PC-3 (cell line): ENCODE data around the gene AFG1L. TPM values are rescaled to one million over a fixed set of nuclear protein-coding genes. Genes with fewer than 3 reads are reported as not detected.
"Not testable (repeated sequence)": the region's sequence is repeated elsewhere in the genome, so short reads cannot be mapped to it uniquely, and the experiment has no call there.

Experiments
- ATAC-seq: fragments of 200-7000 bp; cut with Tn5 transposase; 2 replicates; pipeline ENCODE4 v1.9.1; 2020; ENCODE audit warnings: mild to moderate bottlenecking, moderate library complexity
- BruUV-seq: library from RNA; stranded (reverse); fragments of 400-500 nt; replicated peaks from 2 replicates; lab custom pipeline; 2021; lab: Mats Ljungman, UMichigan
- CTCF ChIA-PET: fragments of 300-600 bp; sonication (Branson Sonifier 250); formaldehyde crosslinking; loops from one replicate; lab custom pipeline; 2022; ENCODE audit warnings: antibody characterized with exemption; lab: Charles Lee
- POLR2A ChIA-PET: fragments of 300-600 bp; sonication (Branson Sonifier 250); formaldehyde crosslinking; loops from one replicate; lab custom pipeline; 2022; ENCODE audit warnings: antibody characterized with exemption; ENCODE audit not compliant: unreplicated experiment; lab: Charles Lee
- DNase-seq: peaks from one replicate; pipeline ENCODE4 v3.0.0-alpha.2; 2015
- H2AFZ ChIP-seq: fragments of 300-600 bp; sonication (generic); 2 replicates; pipeline ENCODE4 v1.6.0; 2016; ENCODE audit warnings: antibody characterized with exemption, low read length
- H3F3A ChIP-seq: fragments of 300-600 bp; sonication (generic); one replicate; pipeline ENCODE4 v1.6.0; 2017; ENCODE audit warnings: antibody characterized with exemption, low read length, control low read depth, mild to moderate bottlenecking; ENCODE audit not compliant: unreplicated experiment
- H3K27ac ChIP-seq: fragments of 300-600 bp; sonication (generic); 2 replicates; pipeline ENCODE4 v1.5.1; 2016; ENCODE audit warnings: mild to moderate bottlenecking, low read length
- H3K27me3 ChIP-seq: fragments of 300-600 bp; sonication (generic); 2 replicates; pipeline ENCODE4 v1.6.1; 2016; ENCODE audit warnings: low read length, mixed read lengths
- H3K36me3 ChIP-seq: fragments of 300-600 bp; sonication (generic); 2 replicates; pipeline ENCODE4 v1.6.1; 2016; ENCODE audit warnings: low read depth, mixed run types, low read length, mixed read lengths
- H3K4me1 ChIP-seq: fragments of 300-600 bp; sonication (generic); 2 replicates; pipeline ENCODE4 v1.5.1; 2016; ENCODE audit warnings: low read length; ENCODE audit not compliant: insufficient read depth
- H3K4me2 ChIP-seq: fragments of 300-600 bp; sonication (generic); 2 replicates; pipeline ENCODE4 v1.6.0; 2016; ENCODE audit warnings: low read length
- H3K4me3 ChIP-seq: fragments of 300-600 bp; sonication (generic); 2 replicates; pipeline ENCODE4 v1.5.1; 2016; ENCODE audit warnings: mild to moderate bottlenecking, low read length, mixed read lengths
- H3K79me2 ChIP-seq: fragments of 300-600 bp; sonication (generic); 2 replicates; pipeline ENCODE4 v1.6.1; 2017; ENCODE audit warnings: low read length, mixed read lengths
- H3K9ac ChIP-seq: fragments of 300-600 bp; sonication (generic); 2 replicates; pipeline ENCODE4 v1.6.0; 2016; ENCODE audit warnings: mild to moderate bottlenecking, low read length
- H3K9me2 ChIP-seq: fragments of 300-600 bp; sonication (generic); replicated peaks from 2 replicates; pipeline ENCODE4 v1.6.1; 2016; ENCODE audit warnings: mixed run types, low read length, mixed read lengths
- H3K9me3 ChIP-seq: fragments of 300-600 bp; sonication (generic); 2 replicates; pipeline ENCODE4 v1.6.1; 2016; ENCODE audit warnings: low read length, mixed read lengths
- H4K20me1 ChIP-seq: fragments of 300-600 bp; sonication (generic); 2 replicates; pipeline ENCODE4 v1.6.1; 2016; ENCODE audit warnings: low read length, mixed read lengths
- EZH2 ChIP-seq: fragments of 300-600 bp; sonication (generic); IDR thresholded peaks from one replicate; pipeline ENCODE4 v1.6.1; 2017; ENCODE audit warnings: antibody characterized with exemption, mild to moderate bottlenecking, low read length; ENCODE audit not compliant: unreplicated experiment
- EZH2phosphoT487 ChIP-seq: fragments of 300-600 bp; sonication (generic); IDR thresholded peaks from 2 replicates; pipeline ENCODE4 v1.6.1; 2018; ENCODE audit warnings: mild to moderate bottlenecking, antibody characterized with exemption, low read length, borderline replicate concordance
- intact Hi-C: fragments of 100-400 bp; cut with micrococcal nuclease; formaldehyde crosslinking; loops from 2 replicates; pipeline ENCODE4 v1.9.0; 2023
- total RNA-seq: library from RNA; depleted of rRNA; stranded (reverse); fragments of >200 nt; gene quantifications from 2 replicates; pipeline ENCODE4 v1.2.3, GENCODE V29; 2014
- TF ChIP-seq, protein P1 (sequence below): fragments of 300-600 bp; sonication (generic); conservative IDR thresholded peaks from 2 replicates; pipeline ENCODE4 v1.5.1; 2017; ENCODE audit warnings: antibody characterized with exemption, low read depth, mild to moderate bottlenecking, low read length

The AFG1L gene
- total RNA-seq, 1 experiment from 2014 or later = 3.6 TPM

DNA sequence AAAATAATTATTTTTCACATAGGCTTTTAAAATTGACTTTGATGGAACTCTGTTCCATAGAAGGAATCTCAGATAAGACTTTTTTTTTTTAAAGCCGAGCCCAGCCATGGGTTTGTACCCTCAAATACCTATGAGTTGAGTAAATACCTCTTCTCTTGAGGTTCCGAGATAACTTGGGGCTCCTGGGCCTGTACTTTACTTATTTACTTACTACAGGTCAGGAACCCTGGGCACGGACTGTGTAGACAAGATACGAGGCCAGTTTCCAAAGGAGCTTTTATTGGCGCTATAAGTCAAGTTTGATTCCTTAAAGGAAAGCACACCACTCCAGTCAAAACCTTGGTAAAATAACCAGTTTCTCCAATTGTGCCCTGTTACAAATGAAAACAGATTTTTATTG, 7.5 kb downstream of the AFG1L start:
- Histone ChIP-seq H3K4me1 (no peaks in the 10 kb centered on the region), H3K27ac (no peak overlapping the region), H3K9ac (no peak overlapping the region), H3K4me2 (no peak overlapping the region), H3K9me3 (no peaks in the 10 kb centered on the region), H3K27me3 (no peaks in the 10 kb centered on the region), H3K4me3 (no peak overlapping the region), H3K9me2 (no peaks in the 10 kb centered on the region), H3K36me3 (no peaks in the 10 kb centered on the region), H3F3A (no peaks in the 10 kb centered on the region), H2AFZ (no peak overlapping the region), H4K20me1 (no peaks in the 10 kb centered on the region), H3K79me2 (no peaks in the 10 kb centered on the region)
- POLR2A ChIA-PET = no interaction called here
- no TSS peak for BruUV-seq
- CTCF ChIA-PET = no interaction called here
- intact Hi-C loops = no loop called here
- TF ChIP-seq, protein P1, sequence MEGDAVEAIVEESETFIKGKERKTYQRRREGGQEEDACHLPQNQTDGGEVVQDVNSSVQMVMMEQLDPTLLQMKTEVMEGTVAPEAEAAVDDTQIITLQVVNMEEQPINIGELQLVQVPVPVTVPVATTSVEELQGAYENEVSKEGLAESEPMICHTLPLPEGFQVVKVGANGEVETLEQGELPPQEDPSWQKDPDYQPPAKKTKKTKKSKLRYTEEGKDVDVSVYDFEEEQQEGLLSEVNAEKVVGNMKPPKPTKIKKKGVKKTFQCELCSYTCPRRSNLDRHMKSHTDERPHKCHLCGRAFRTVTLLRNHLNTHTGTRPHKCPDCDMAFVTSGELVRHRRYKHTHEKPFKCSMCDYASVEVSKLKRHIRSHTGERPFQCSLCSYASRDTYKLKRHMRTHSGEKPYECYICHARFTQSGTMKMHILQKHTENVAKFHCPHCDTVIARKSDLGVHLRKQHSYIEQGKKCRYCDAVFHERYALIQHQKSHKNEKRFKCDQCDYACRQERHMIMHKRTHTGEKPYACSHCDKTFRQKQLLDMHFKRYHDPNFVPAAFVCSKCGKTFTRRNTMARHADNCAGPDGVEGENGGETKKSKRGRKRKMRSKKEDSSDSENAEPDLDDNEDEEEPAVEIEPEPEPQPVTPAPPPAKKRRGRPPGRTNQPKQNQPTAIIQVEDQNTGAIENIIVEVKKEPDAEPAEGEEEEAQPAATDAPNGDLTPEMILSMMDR = no peak
- no peak for TF ChIP-seq EZH2
- no peak for TF ChIP-seq EZH2phosphoT487
- ATAC-seq (no peak), DNase-seq (no peak)

DNA sequence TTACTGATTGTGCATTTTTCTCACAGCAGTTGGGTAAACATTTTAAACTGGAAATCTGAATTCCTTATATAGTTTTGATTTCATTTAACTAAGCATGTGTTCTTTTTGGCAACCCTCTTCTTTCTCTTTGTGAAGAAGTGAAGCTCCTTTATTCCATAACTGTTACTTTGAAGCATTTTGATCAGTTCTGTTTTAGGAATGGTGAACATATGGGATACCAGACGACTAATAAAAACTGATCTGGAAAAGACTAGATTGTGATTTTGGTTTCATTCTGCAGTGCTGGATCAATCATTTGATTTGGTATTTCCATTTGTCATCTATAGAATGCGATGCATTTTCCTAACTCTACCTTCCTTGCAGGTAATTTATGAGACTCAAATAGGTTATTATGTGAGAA, 9.8 kb downstream of the AFG1L start:
- no peak overlapping the region for H3K4me2 ChIP-seq

DNA sequence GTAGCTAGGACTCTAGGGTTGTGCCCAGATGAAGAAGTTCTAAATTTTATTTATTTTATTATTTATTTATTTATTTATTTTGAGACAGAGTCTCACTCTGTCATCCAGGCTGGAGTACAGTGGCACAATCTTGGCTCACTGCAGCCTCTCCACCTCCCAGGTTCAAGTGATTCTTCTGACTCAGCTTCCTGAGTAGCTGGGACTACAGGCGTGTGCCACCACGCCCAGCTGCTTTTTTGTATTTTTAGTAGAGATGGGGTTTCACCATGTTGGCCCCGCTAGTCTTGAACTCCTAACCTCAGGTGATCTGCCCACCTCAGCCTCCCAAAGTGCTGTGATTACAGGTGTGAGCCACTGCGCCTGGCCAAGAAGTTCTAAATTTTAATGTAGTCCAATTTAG, 13.8 kb downstream of the AFG1L start:
- H3K36me3 ChIP-seq, H3K9ac ChIP-seq, H3K79me2 ChIP-seq, H3K27me3 ChIP-seq, CTCF ChIA-PET, intact Hi-C loops, BruUV-seq, ATAC-seq, H3F3A ChIP-seq, DNase-seq, H3K9me3 ChIP-seq, POLR2A ChIA-PET, H3K4me3 ChIP-seq, H3K27ac ChIP-seq, H4K20me1 ChIP-seq, H3K4me2 ChIP-seq, H3K4me1 ChIP-seq, H3K9me2 ChIP-seq, H2AFZ ChIP-seq: not testable (repeated sequence)

More for the DNA sequence above, 9.8 kb downstream of the AFG1L start:
- H3K27ac ChIP-seq = no peak overlapping the region
- no peaks in the 10 kb centered on the region for H3K79me2 ChIP-seq
- no peak overlapping the region for H2AFZ ChIP-seq
- no peaks in the 10 kb centered on the region for H4K20me1 ChIP-seq
- H3F3A ChIP-seq = no peaks in the 10 kb centered on the region
- H3K9me3 ChIP-seq = no peaks in the 10 kb centered on the region
- H3K9ac ChIP-seq = no peak overlapping the region
- ATAC-seq = no peak
- DNase-seq = no peak
- ChIA-PET POLR2A (no interaction called here), CTCF (no interaction called here)
- no peak overlapping the region for H3K4me3 ChIP-seq
- no peaks in the 10 kb centered on the region for H3K9me2 ChIP-seq
- no peaks in the 10 kb centered on the region for H3K27me3 ChIP-seq
- no peak for TF ChIP-seq EZH2phosphoT487
- TF ChIP-seq EZH2 = no peak
- BruUV-seq = no TSS peak
- H3K4me1 ChIP-seq = peaks cover 4% of the 10 kb centered on the region; the same call in 1 of the 2 replicates
- intact Hi-C loops = no loop called here
- no peaks in the 10 kb centered on the region for H3K36me3 ChIP-seq

DNA sequence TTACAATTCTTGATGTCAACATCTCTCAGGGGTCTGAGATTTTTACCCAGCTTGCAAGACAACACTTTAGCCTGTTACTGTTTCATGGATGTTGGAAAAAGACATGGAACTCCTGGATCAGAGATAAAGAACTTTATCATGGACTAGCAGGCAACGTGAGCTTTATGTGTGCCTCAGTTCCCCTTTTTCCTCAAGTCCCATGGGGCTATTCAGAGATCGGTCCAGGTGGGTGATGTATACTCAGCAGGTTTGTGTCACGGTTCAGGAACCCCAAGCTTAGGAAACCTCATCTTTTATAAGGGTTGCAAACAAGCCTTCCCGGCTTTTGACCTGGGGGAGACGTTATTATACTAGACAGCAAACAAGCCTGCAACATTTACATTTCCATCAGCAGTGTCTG, 15.0 kb downstream of the AFG1L start:
- H3K4me3 ChIP-seq = no peak overlapping the region
- H3K9me2 ChIP-seq = no peaks in the 10 kb centered on the region
- no peak for DNase-seq
- no TSS peak for BruUV-seq
- H3K79me2 ChIP-seq = no peaks in the 10 kb centered on the region
- H3K4me1 ChIP-seq = peaks cover 4% of the 10 kb centered on the region; the same call in 1 of the 2 replicates
- TF ChIP-seq EZH2 (no peak), EZH2phosphoT487 (no peak)
- TF ChIP-seq, protein P1 = no peak
- H3K9me3 ChIP-seq = no peaks in the 10 kb centered on the region
- no peak overlapping the region for H2AFZ ChIP-seq
- no peaks in the 10 kb centered on the region for H3K27me3 ChIP-seq
- intact Hi-C loops = no loop called here
- no peak overlapping the region for H3K4me2 ChIP-seq
- H4K20me1 ChIP-seq = no peaks in the 10 kb centered on the region
- no peaks in the 10 kb centered on the region for H3F3A ChIP-seq
- CTCF ChIA-PET = no interaction called here
- no peak overlapping the region for H3K27ac ChIP-seq
- no peak for ATAC-seq
- POLR2A ChIA-PET = no interaction called here
- no peaks in the 10 kb centered on the region for H3K36me3 ChIP-seq
- no peak overlapping the region for H3K9ac ChIP-seq
